ENCODE measurements around the gene BLVRA.

DNA sequence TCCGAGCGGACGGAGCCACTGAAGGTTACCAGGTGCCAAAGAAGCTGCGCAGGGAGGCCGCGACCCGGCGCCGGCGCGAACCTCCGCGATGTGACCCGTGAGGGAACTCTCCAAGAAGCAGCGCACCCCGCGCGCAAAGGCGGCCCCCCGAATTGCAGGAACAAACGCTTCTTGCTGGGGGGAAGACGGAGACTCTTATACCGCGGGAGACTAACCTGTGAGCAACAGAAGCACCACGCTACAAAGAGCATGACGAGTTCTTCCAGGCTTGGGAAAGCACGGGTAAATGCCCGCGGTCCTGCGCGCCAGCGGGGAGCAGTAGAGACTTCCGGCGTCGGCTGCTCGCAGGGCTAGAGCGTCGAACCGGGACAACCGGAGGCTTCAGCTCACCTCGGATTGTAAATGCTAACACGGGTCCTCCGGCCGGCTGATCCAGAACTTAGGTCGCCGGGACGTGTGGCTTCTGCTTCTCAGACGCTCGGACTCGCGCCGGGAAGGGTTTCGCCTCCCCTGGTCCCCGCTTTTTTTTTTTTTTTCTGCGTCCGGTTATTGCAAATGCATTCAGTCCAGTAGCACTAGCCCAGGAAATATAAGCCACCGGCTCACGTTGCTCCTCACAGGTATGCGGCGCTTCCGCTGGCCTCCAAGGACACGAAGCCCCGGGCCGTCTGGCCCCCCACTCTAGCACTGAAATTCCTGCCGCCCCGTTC, 29.1 kb upstream of the BLVRA start, which contains the start of gene COA1:
- TF ChIP-seq, protein P1, sequence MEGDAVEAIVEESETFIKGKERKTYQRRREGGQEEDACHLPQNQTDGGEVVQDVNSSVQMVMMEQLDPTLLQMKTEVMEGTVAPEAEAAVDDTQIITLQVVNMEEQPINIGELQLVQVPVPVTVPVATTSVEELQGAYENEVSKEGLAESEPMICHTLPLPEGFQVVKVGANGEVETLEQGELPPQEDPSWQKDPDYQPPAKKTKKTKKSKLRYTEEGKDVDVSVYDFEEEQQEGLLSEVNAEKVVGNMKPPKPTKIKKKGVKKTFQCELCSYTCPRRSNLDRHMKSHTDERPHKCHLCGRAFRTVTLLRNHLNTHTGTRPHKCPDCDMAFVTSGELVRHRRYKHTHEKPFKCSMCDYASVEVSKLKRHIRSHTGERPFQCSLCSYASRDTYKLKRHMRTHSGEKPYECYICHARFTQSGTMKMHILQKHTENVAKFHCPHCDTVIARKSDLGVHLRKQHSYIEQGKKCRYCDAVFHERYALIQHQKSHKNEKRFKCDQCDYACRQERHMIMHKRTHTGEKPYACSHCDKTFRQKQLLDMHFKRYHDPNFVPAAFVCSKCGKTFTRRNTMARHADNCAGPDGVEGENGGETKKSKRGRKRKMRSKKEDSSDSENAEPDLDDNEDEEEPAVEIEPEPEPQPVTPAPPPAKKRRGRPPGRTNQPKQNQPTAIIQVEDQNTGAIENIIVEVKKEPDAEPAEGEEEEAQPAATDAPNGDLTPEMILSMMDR (IDR thresholded peaks at IDR 0.05): peak in 1 of 4 donors; percentile 7
- TF ChIP-seq POLR2A (IDR thresholded peaks at IDR 0.05): peak; percentile 59
